ENCODE data around the gene C15orf40.

Gene C15orf40

GRCh38 chr15:82993144-82993543 is 18.3 kb downstream of the C15orf40 start:
- DNase-seq (ENCODE audit: low spot score) = no peak

- DNase-seq (ENCODE audit: low spot score) = no peak
Measured at GRCh38 chr15:82992436-82992998, 18.9 kb downstream of the C15orf40 start.

GRCh38 chr15:82986442-82986780 is 25.0 kb downstream of the C15orf40 start:
- DNase-seq (ENCODE audit: low spot score) = peak; percentile 6

- peak; percentile 99 for DNase-seq (ENCODE audit: low spot score)
Measured at GRCh38 chr15:82985688-82986441, 25.6 kb downstream of the C15orf40 start, which contains the start of gene RAMAC. Gene RAMAC (plus strand): TSS chr15:82986210. CDS start chr15:82989019, 2,809 bp downstream.

- DNase-seq (ENCODE audit: low spot score) = no peak
Measured at GRCh38 chr15:82980981-82981380, 30.5 kb downstream of the C15orf40 start.

- DNase-seq (ENCODE audit: low spot score) = no peak
Measured at GRCh38 chr15:82979726-82980125, 31.7 kb downstream of the C15orf40 start.

- no peak for DNase-seq (ENCODE audit: low spot score)
Measured at GRCh38 chr15:82978438-82978837, 33.0 kb downstream of the C15orf40 start.

- no peak for DNase-seq (ENCODE audit: low spot score)
Measured at GRCh38 chr15:82977076-82977475, 34.4 kb downstream of the C15orf40 start.

GRCh38 chr15:82972990-82973389 is 38.4 kb downstream of the C15orf40 start:
- no peak for DNase-seq (ENCODE audit: low spot score)

- DNase-seq (ENCODE audit: low spot score) = no peak
Measured at GRCh38 chr15:82971218-82971984, 40.0 kb downstream of the C15orf40 start.

- DNase-seq (ENCODE audit: low spot score) = no peak
Measured at GRCh38 chr15:82970696-82971095, 40.7 kb downstream of the C15orf40 start.

GRCh38 chr15:82970078-82970686 is 41.3 kb downstream of the C15orf40 start:
- no peak for DNase-seq (ENCODE audit: low spot score)

GRCh38 chr15:82969353-82969752 is 42.1 kb downstream of the C15orf40 start:
- DNase-seq (ENCODE audit: low spot score) = no peak

- DNase-seq (ENCODE audit: low spot score) = no peak
Measured at GRCh38 chr15:82968066-82968465, 43.4 kb downstream of the C15orf40 start.

- no peak for DNase-seq (ENCODE audit: low spot score)
Measured at GRCh38 chr15:82966671-82967071, 44.8 kb downstream of the C15orf40 start.

- DNase-seq (ENCODE audit: low spot score) = no peak
Measured at GRCh38 chr15:82964890-82965289, 46.5 kb downstream of the C15orf40 start.

- no peak for DNase-seq (ENCODE audit: low spot score)
Measured at GRCh38 chr15:82963471-82964341, 47.7 kb downstream of the C15orf40 start.

- DNase-seq (ENCODE audit: low spot score) = no peak
Measured at GRCh38 chr15:82960766-82961165, 50.7 kb downstream of the C15orf40 start.

- no peak for DNase-seq (ENCODE audit: low spot score)
Measured at GRCh38 chr15:82959423-82959822, 52.0 kb downstream of the C15orf40 start.

GRCh38 chr15:82958638-82959037 is 52.8 kb downstream of the C15orf40 start:
- DNase-seq (ENCODE audit: low spot score) = no peak
